SU-DHL-6 (cell line): ENCODE results near the gene PRDM5.
"Not testable (repeated sequence)": the region's sequence is repeated elsewhere in the genome, so short reads cannot be mapped to it uniquely, and the experiment has no call there.

Experiments
- H2AFZ ChIP-seq: fragments of 200-600 bp; sonication (generic); 2 replicates; pipeline ENCODE4 v1.6.1; 2014; ENCODE audit warnings: low read depth, mild to moderate bottlenecking, moderate library complexity, mixed read lengths, antibody characterized with exemption, low read length; ENCODE audit not compliant: severe bottlenecking
- H3F3A ChIP-seq: fragments of 200-600 bp; shearing (Covaris generic); 2 replicates; pipeline ENCODE4 v1.6.0; 2016; ENCODE audit warnings: antibody characterized with exemption, mild to moderate bottlenecking; ENCODE audit not compliant: insufficient read depth
- H3K27ac ChIP-seq: fragments of 200-600 bp; sonication (generic); 2 replicates; pipeline ENCODE4 v1.5.1; 2016; ENCODE audit warnings: low read depth, mild to moderate bottlenecking, low read length, moderate library complexity, mixed read lengths
- H3K27me3 ChIP-seq: fragments of 200-600 bp; sonication (generic), shearing (Covaris generic); 2 replicates; pipeline ENCODE4 v1.6.0; 2014; ENCODE audit warnings: mild to moderate bottlenecking, low read length
- H3K36me3 ChIP-seq: fragments of 200-600 bp; sonication (generic); 2 replicates; pipeline ENCODE4 v1.6.1; 2014; ENCODE audit warnings: mild to moderate bottlenecking, low read length, mixed read lengths
- H3K4me2 ChIP-seq: fragments of 300-600, 200-600 bp; shearing (Covaris generic), sonication (generic); 2 replicates; pipeline ENCODE4 v1.6.0; 2014; ENCODE audit warnings: low read length, low read depth, mild to moderate bottlenecking; ENCODE audit not compliant: poor library complexity, severe bottlenecking
- H3K4me3 ChIP-seq: fragments of 200-600 bp; sonication (generic); 2 replicates; pipeline ENCODE4 v1.5.1; 2014; ENCODE audit warnings: antibody characterized with exemption, low read length, mild to moderate bottlenecking, mixed read lengths; ENCODE audit not compliant: insufficient read depth, poor library complexity, severe bottlenecking
- H3K79me2 ChIP-seq: fragments of 200-600 bp; sonication (generic); 2 replicates; pipeline ENCODE4 v1.6.1; 2014; ENCODE audit warnings: mild to moderate bottlenecking, low read length, moderate library complexity; ENCODE audit not compliant: insufficient read depth
- H3K9ac ChIP-seq: fragments of 200-600 bp; sonication (generic); 2 replicates; pipeline ENCODE4 v1.7.0; 2014; ENCODE audit warnings: mild to moderate bottlenecking, low read length
- H3K9me2 ChIP-seq: fragments of 200-600 bp; sonication (generic); replicated peaks from 2 replicates; pipeline ENCODE4 v1.6.1; 2014; ENCODE audit warnings: low read length; ENCODE audit not compliant: insufficient read depth
- H3K9me3 ChIP-seq: fragments of 200-600 bp; sonication (generic); 2 replicates; pipeline ENCODE4 v1.6.1; 2014; ENCODE audit warnings: low read length, mixed read lengths; ENCODE audit not compliant: insufficient read depth
- H4K20me1 ChIP-seq: fragments of 200-600 bp; sonication (generic); 2 replicates; pipeline ENCODE4 v1.6.1; 2014; ENCODE audit warnings: low read depth, mild to moderate bottlenecking, antibody characterized with exemption, low read length, moderate library complexity, mixed read lengths
- EZH2phosphoT487 ChIP-seq: fragments of 200-600 bp; sonication (generic), shearing (Covaris generic); conservative IDR thresholded peaks from 2 replicates; pipeline ENCODE4 v1.6.1; 2018; ENCODE audit warnings: mild to moderate bottlenecking, antibody characterized with exemption, low read length, moderate library complexity, mixed read lengths
- TF ChIP-seq, protein P1 (sequence below): fragments of 200-600 bp; sonication (generic); IDR thresholded peaks from one replicate; pipeline ENCODE4 v1.5.1; 2017; ENCODE audit warnings: antibody characterized with exemption, mild to moderate bottlenecking, low read length, moderate library complexity; ENCODE audit not compliant: insufficient read depth, poor library complexity, severe bottlenecking

Gene PRDM5

DNA sequence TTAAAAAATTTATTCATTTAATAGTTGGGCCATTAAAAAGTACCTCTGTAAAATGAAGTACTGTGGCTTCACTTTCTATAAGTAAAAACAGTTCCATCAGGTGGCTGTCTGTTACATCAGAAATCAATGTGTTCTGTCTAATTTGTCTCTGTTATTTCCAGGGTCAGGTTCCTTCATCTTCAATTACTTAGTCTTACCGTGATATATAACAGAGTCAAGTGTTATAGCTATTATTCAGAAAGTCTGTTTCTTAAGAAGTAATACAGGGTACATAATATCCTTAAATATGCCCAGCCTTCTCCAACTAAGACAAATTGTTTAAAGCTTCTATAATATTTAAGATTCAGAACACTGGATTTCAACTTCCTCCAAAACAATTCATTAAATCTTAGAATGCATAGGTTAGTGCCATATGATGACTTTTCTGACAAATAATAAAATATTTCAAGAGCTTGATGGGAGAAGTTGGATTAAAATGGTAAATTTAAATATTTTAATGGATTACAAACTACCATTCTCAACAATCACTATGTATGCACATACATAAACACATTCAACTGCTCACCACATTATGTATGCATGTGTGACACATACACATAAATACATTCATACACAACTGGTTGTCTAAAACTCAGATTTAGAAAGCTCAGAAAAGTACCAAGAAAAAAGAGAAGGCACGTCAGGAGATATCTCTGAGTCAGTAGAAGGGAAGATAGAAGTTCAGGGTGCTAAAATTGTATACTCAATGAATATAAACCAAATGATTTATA, 268.5 kb downstream of the PRDM5 start:
- H2AFZ ChIP-seq = no peak overlapping the region
- H3K36me3 ChIP-seq = no peaks in the 10 kb centered on the region

DNA sequence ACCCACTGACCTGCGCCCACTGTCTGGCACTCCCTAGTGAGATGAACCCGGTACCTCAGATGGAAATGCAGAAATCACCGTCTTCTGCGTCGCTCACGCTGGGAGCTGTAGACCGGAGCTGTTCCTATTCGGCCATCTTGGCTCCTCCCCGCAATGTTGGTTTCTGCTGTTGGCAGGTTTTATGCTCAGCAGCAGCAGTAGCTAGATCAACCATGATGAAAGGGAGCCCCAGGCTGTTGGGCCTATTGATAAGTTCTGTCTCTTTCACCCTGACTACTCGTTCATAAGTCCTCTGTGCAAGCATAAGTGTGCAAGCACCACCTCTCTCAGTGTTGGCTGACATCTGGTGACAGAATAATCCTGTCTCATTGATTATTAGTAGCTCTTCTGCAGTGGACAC, 274.2 kb downstream of the PRDM5 start:
- not testable (repeated sequence) for H2AFZ ChIP-seq, H3K27me3 ChIP-seq, H3K9me2 ChIP-seq, H3K9me3 ChIP-seq, H3K9ac ChIP-seq, H3K79me2 ChIP-seq, H3K36me3 ChIP-seq, H3F3A ChIP-seq, H3K4me3 ChIP-seq, H3K4me2 ChIP-seq, H4K20me1 ChIP-seq, H3K27ac ChIP-seq

More for the DNA sequence above, 268.5 kb downstream of the PRDM5 start:
- Histone ChIP-seq H3K27me3 (no peaks in the 10 kb centered on the region), H3K9me2 (no peaks in the 10 kb centered on the region), H3K9ac (no peak overlapping the region), H3K4me2 (no peak overlapping the region), H3F3A (no peaks in the 10 kb centered on the region), H3K27ac (no peak overlapping the region), H3K4me3 (no peak overlapping the region), H3K79me2 (no peaks in the 10 kb centered on the region), H4K20me1 (no peaks in the 10 kb centered on the region), H3K9me3 (no peaks in the 10 kb centered on the region)
- no peak for TF ChIP-seq EZH2phosphoT487
- TF ChIP-seq, protein P1, sequence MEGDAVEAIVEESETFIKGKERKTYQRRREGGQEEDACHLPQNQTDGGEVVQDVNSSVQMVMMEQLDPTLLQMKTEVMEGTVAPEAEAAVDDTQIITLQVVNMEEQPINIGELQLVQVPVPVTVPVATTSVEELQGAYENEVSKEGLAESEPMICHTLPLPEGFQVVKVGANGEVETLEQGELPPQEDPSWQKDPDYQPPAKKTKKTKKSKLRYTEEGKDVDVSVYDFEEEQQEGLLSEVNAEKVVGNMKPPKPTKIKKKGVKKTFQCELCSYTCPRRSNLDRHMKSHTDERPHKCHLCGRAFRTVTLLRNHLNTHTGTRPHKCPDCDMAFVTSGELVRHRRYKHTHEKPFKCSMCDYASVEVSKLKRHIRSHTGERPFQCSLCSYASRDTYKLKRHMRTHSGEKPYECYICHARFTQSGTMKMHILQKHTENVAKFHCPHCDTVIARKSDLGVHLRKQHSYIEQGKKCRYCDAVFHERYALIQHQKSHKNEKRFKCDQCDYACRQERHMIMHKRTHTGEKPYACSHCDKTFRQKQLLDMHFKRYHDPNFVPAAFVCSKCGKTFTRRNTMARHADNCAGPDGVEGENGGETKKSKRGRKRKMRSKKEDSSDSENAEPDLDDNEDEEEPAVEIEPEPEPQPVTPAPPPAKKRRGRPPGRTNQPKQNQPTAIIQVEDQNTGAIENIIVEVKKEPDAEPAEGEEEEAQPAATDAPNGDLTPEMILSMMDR = no peak
